NK-92 (cell line): ENCODE results near the gene GART.

Experiments used
- DNase-seq: peaks from one replicate; lab custom pipeline; 2025; ENCODE audit not compliant: unreplicated experiment; lab: John Stamatoyannopoulos, UW

Gene GART

DNA sequence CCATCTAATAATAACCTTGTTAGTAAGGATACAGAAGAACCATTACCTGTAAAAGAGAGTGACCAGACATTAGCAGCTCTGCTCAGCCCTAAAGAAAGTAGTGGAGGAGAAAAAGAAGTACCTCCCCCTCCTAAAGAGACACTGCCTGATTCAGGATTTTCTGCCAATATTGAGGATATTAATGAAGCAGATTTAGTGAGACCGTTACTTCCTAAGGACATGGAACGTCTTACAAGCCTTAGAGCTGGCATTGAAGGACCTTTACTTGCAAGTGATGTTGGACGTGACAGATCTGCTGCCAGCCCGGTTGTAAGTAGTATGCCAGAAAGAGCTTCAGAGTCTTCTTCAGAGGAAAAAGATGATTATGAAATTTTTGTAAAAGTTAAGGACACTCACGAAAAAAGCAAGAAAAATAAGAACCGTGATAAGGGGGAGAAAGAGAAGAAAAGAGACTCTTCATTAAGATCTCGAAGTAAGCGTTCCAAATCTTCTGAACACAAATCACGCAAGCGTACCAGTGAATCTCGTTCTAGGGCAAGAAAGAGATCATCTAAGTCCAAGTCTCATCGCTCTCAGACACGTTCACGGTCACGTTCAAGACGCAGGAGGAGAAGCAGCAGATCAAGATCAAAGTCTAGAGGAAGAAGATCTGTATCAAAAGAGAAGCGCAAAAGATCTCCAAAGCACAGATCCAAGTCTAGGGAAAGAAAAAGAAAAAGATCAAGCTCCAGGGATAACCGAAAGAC lies 12.5 kb upstream of the GART start:
- DNase-seq: no peak

DNA sequence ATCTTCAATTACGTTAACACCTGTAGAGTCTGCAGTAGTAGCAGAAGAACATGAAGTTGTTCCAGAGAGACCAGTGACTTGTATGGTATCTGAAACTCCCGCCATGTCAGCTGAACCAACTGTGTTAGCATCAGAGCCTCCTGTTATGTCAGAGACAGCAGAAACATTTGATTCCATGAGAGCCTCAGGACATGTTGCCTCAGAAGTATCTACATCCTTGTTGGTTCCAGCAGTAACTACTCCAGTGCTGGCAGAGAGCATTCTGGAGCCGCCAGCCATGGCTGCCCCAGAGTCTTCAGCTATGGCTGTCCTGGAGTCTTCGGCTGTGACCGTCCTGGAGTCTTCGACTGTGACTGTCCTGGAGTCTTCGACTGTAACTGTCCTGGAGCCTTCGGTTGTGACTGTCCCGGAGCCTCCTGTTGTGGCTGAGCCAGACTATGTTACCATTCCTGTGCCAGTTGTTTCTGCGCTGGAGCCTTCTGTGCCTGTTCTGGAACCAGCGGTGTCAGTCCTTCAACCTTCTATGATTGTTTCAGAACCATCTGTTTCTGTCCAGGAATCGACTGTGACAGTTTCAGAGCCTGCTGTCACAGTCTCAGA lies 11.2 kb upstream of the GART start:
- no peak for DNase-seq

DNA sequence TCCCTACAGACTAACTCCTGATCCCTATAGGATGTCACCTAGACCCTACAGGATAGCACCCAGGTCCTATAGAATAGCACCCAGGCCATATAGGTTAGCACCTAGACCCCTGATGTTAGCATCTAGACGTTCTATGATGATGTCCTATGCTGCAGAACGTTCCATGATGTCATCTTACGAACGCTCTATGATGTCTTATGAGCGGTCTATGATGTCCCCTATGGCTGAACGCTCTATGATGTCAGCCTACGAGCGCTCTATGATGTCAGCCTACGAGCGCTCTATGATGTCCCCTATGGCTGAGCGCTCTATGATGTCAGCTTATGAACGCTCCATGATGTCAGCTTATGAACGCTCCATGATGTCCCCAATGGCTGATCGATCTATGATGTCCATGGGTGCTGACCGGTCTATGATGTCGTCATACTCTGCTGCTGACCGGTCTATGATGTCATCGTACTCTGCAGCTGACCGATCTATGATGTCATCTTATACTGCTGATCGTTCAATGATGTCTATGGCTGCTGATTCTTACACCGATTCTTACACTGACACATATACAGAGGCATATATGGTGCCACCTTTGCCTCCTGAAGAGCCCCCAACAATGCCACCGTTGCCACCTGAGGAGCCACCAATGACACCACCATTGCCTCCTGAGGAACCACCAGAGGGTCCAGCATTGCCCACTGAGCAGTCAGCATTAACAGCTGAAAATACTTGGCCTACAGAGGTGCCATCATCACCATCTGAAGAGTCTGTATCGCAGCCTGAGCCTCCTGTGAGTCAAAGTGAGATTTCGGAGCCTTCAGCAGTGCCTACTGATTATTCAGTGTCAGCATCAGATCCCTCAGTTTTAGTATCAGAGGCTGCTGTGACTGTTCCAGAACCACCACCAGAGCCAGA lies 10.4 kb upstream of the GART start:
- DNase-seq: no peak

DNA sequence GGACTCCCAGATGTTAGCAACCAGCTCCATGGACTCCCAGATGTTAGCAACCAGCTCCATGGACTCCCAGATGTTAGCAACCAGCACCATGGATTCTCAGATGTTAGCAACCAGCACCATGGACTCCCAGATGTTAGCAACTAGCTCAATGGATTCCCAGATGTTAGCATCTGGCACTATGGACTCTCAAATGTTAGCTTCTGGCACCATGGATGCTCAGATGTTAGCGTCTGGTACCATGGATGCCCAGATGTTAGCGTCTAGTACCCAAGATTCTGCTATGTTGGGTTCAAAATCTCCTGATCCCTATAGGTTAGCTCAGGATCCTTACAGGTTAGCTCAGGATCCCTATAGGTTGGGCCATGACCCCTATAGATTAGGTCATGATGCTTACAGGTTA lies 9.7 kb upstream of the GART start:
- no peak for DNase-seq

- no peak for DNase-seq
Observed at GRCh38 chr21:33550772-33551660, 9.1 kb upstream of the GART start.

GRCh38 chr21:33549848-33550771 lies 8.2 kb upstream of the GART start:
- DNase-seq: no peak

GRCh38 chr21:33546086-33546485 lies 4.2 kb upstream of the GART start:
- no peak for DNase-seq

DNA sequence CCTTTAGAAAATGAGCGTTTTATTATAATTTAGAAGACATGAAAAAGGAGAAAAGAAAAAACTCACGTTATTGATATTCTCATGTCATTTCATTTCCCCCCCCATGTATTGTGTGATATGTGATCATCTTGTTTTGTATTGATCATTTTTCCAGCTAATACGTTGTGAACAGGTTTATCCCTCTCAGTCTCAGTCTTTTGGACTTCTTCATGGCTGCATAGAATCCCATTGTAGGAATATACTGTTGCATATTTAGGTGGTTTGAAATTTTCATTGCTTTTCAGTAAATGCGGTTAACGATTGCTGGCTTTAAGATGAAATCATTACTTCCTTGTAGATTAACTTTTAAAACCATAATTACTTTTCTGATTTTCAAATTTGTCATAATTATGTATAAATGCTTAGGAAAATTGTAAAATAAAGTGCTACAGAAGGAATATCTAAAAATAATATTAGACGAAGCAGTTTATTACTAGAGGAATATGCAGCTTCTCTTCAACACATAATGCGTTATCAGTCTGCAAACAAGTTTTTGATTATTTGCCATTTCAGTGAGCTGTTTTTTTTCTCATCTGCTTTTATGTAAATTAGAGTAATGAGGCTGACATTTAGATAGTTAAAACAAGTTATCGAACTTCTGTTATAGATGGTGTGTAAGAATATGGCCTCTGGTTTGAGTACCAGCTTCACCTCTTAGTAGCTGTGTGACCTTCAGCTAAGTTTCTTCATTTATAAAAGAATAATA lies 2.7 kb upstream of the GART start:
- DNase-seq: no peak

GRCh38 chr21:33543505-33544129 lies 1.7 kb upstream of the GART start:
- DNase-seq: no peak

DNA sequence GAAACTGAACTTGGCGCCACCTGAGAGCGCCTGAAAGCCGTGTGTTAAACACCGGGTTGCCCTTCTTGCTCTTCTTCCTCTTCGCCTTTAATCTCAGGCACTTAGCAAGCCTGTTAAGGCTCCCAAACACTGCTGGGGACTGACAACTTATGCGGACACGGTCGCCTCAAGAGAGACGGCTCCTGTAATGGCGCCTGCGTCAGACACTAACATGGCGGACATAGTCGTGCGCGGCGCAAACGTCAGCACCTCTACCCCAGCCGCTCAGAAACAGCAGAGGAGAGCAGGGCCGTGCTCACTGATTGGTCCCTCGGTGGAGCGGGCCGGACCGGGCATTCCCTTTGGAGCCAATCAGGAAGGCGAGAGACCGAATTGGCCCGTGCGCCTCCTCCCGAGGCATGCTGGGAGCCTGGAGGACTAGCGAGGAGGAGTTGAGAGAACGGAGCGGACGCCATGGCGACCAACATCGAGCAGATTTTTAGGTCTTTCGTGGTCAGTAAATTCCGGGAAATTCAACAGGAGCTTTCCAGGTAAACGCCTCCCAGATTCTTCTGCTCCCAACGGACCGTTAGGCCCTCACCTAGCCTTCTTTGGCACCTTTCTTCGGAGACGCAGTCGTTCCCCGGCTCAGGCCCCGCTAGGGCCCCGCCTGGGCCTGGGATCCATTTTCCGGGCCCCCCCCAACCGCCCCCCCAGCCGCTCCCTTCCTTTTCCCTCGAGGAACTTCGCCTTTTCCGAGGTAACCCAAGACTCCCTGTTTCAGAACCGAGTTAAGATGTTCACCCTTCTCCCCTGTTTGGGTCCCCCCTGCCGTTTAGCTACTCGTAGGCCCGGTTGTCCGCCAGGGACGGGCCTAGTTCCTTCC lies 955 bp upstream of the GART start, which contains the start of gene SON:
TSS of gene SON (plus strand) at position 399 of the 865 bp plus-strand sequence. CDS start at position 454, 55 bp downstream.
- peak; percentile 86 for DNase-seq

GRCh38 chr21:33541105-33541711 lies 709 bp downstream of the GART start:
- no peak for DNase-seq

- DNase-seq: no peak
Observed at GRCh38 chr21:33540711-33541104, 1.2 kb downstream of the GART start.

GRCh38 chr21:33539616-33540015 lies 2.3 kb downstream of the GART start:
- DNase-seq: no peak

DNA sequence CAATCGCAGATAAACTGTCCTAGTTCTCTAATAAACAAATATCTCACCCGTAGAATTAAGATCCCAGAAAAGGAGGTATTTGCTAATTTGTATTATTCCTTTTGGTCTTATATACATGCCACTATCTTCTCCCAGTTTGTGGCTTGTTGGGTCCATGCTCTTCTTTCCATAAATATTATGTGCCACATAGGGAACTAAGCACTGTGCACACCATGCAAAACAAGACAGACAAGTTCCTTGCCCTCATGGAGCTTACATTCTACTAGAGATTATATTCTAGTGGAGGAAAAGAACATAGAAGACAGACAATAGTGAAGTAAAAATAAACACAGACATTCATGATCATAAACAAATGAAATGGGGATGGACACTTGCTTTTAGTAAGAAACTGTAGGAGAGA lies 4.7 kb downstream of the GART start:
- no peak for DNase-seq

- DNase-seq: no peak
Observed at GRCh38 chr21:33531007-33531406, 10.9 kb downstream of the GART start.

DNA sequence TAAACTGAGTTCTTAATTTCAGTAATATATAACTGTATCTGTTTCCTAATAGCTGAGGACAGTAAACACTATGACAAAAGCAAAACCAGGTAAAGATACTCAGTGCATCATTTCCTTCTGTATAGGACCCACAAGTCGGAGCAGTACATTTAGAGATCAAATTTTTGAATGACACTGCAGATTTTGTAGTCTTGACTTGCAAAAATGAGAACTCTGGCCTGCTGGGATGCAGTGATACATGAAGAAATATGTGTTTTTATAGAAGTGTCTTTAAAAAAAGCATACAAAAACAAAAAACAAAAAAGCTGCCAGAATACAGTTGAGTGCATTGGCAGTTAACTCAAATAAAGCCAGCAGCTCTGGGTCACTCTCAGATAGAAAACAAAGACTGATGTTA lies 19.0 kb downstream of the GART start:
- DNase-seq: no peak

DNA sequence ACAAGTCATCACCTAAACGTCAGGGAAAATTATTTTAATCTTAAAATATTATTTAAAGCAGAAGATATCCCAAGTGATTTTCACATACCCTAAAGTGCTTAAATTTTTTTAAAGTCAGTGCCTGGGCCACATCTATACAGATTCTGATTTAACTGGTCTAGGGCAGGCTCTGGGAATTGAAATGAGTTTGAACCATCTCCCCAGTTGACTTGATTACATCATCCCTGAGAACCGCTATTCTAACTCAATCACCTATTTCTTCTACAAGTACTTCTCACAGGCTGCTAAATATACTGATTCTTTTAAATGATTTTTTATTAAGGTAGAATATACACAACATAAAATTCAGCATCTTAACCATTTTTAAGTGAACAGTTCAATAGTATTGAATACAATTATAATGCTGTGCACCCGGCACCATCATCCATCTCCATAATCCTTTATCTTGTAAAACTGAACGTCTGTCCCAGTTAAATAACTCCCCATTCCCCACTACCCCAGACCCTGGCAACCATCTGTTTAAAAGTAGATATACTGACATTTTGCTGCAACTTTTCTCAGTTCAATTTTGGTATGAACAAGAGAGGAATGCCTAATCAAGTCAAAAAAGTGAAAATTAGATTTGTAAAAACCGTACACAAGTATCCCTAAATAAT lies 19.5 kb downstream of the GART start:
- no peak for DNase-seq
